ENCODE data around the gene FAM120AOS. TPM values are rescaled to one million over a fixed set of nuclear protein-coding genes. Genes with fewer than 3 reads are reported as not detected.
A peak's percentile ranks its signal among the peaks of the same experiment; 100 is the strongest.

FAM120AOS gene
- total RNA-seq, 1 experiment from 2014 or later, result 53.6 TPM

- Histone ChIP-seq H4K8ac (replicated peaks; ENCODE audit: insufficient read length, low read depth, low read length) (no peak within 1 kb of the TSS), H3K4me2 (ENCODE audit: insufficient read depth, insufficient read length, low read length) (peak within 1 kb of the TSS; percentile 99), H3K18ac (ENCODE audit: insufficient read length, low read depth, low read length) (peak within 1 kb of the TSS; percentile 66), H3K4me1 (ENCODE audit: insufficient read depth, low read length) (peaks cover 3% of the 10 kb centered on the region; the same call in 1 of the 2 replicates), H3K23ac (ENCODE audit: insufficient read length, low read depth, low read length) (no peak within 1 kb of the TSS), H2BK20ac (ENCODE audit: low read depth, low read length, poor library complexity, severe bottlenecking) (no peak within 1 kb of the TSS), H3K27ac (ENCODE audit: insufficient read length, low read depth, low read length) (no peak within 1 kb of the TSS), H3K9me3 (ENCODE audit: control insufficient read depth, low read depth, low read length) (no peaks in the 10 kb centered on the region), H2BK15ac (ENCODE audit: low read depth, low read length) (no peak within 1 kb of the TSS), H3K23me2 (ENCODE audit: insufficient read length, low read depth, low read length, poor library complexity, severe bottlenecking) (peaks cover 20% of the 10 kb centered on the region), H4K91ac (ENCODE audit: insufficient read length, low read depth, low read length) (no peak within 1 kb of the TSS), H3K79me1 (ENCODE audit: insufficient read depth, low read depth, low read length, poor library complexity, severe bottlenecking) (no peaks in the 10 kb centered on the region), H2AFZ (ENCODE audit: low read length) (no peak within 1 kb of the TSS), H4K20me1 (ENCODE audit: control insufficient read depth, insufficient read depth, insufficient read length) (peaks cover 4% of the 10 kb centered on the region), H2BK12ac (ENCODE audit: insufficient read length, low read depth, low read length) (no peak within 1 kb of the TSS), H3K9ac (ENCODE audit: extremely low read depth, insufficient read length, low read length) (peak within 1 kb of the TSS; percentile 70), H3K14ac (ENCODE audit: insufficient read depth, low read length) (peak within 1 kb of the TSS; percentile 95), H3K56ac (ENCODE audit: insufficient read length, low read depth, low read length) (no peak within 1 kb of the TSS), H2AK5ac (ENCODE audit: insufficient read length, low read length) (no peak within 1 kb of the TSS), H3K4ac (ENCODE audit: low read depth, low read length) (no peak within 1 kb of the TSS), H3T11ph (ENCODE audit: low read length) (no peak within 1 kb of the TSS), H3K27me3 (ENCODE audit: insufficient read depth, low read length) (no peaks in the 10 kb centered on the region), H2BK5ac (ENCODE audit: insufficient read length, low read length) (no peak within 1 kb of the TSS), H4K5ac (ENCODE audit: insufficient read length, low read depth, low read length) (no peak within 1 kb of the TSS), H3K79me2 (ENCODE audit: insufficient read depth, low read length) (peaks cover 10% of the 10 kb centered on the region; the same call in 1 of the 2 replicates), H2BK120ac (ENCODE audit: low read depth, low read length, poor library complexity, severe bottlenecking) (no peak within 1 kb of the TSS)
- no peak for TF ChIP-seq CTCF (conservative IDR thresholded peaks at IDR 0.05)
- H3K4me3 Mint-ChIP-seq, result peak within 1 kb of the TSS; percentile 90 to 91
- H3K27me3 Mint-ChIP-seq (ENCODE audit: low read depth), result no peaks in the 10 kb centered on the region
- peak within 1 kb of the TSS; percentile 95 to 98 (median 97) for H3K27ac Mint-ChIP-seq
- peaks cover 22 to 27% of the 10 kb centered on the region in 2 experiments for H3K4me1 Mint-ChIP-seq
- no CpG with 5 or more reads among the region's 100 CpGs for WGBS (ENCODE audit: extremely low coverage, insufficient read length, low lambda C conversion rate)
- peaks cover 23 to 43% (median 36%) of the 10 kb centered on the region in 3 experiments for H3K36me3 Mint-ChIP-seq (ENCODE audit: insufficient read depth in 1 of 3, low read depth in 3 of 3)
- no peaks in the 10 kb centered on the region; a peak in 1 of 5 replicates for H3K9me3 Mint-ChIP-seq
- peak; percentile 51 for DNase-seq
Observed at GRCh38 chr9:93450945-93451815, 2.2 kb downstream of the FAM120AOS start, which contains the start of gene FAM120A. TSS of gene FAM120A (plus strand) at chr9:93451685. CDS start at chr9:93451916, 231 bp downstream.

Data from H9 (cell line).